IPS-NIHi7 (cell line): Measurements from ENCODE around the gene JTB.

ENCODE experiments used
- DNase-seq: peaks from one replicate; pipeline ENCODE4 v3.0.0; 2012; ENCODE audit warnings: mixed read lengths; ENCODE audit errors: extremely low spot score

Gene JTB

GRCh38 chr1:153978274-153978909, 918 bp upstream of the JTB start:
- DNase-seq, result no peak

- no peak for DNase-seq
Observed at GRCh38 chr1:153976819-153977249, 640 bp downstream of the JTB start.

GRCh38 chr1:153973525-153973924, 3.9 kb downstream of the JTB start:
- DNase-seq, result no peak

GRCh38 chr1:153973071-153973470, 4.4 kb downstream of the JTB start:
- no peak for DNase-seq

DNA sequence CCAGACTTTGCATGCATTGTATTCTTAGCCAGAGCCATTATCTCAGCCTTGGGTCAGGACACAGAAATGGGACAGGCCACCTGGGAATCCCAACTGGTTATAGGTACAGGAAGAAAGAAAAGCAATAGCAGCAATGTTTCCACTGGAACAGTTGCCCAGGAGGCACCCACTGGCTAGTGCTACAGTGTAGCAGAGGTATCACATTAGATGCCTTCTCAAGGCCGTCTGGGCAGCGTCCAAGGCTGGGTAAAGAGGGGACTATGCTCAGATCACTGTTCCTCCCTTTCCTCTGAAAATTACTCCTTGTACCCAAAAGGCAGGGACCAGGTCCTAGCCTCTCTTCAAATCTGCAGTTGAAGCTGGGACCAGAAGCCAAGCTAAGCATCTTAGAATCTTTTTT, 7.1 kb downstream of the JTB start:
- no peak for DNase-seq

- DNase-seq, result no peak
Observed at GRCh38 chr1:153968972-153969371, 8.5 kb downstream of the JTB start.

DNA sequence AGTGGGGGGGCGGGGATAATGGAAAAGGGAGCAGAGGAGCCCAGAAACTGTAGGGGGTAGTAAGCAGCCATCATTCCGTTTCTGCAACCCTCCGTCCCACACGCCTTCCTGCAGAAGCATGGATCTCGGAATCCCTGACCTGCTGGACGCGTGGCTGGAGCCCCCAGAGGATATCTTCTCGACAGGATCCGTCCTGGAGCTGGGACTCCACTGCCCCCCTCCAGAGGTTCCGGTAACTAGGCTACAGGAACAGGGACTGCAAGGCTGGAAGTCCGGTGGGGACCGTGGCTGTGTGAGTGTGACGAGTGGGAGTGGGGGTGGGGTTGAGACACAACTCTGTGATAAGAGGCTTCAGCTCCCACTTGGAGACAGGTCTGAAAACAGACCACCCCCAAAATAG, 9.1 kb downstream of the JTB start:
- no peak for DNase-seq

DNA sequence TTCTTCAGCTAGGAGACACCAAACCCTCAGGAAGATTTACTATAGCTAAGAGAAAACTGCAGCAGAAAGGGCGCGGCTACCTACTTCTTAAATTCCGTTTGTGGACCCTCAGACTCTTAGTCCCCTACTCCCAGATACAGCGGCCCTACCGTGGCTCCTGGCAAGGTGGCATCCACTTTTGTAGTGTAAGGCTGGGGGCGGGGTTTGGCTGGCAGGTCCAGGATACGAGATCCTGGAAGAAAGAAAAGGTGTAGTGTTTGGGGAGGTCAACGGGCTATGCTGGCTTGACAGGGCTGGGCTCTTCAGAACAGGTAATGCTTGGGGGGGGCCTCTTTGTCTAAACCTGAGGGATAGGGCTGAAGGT, 9.5 kb downstream of the JTB start:
- DNase-seq, result no peak

GRCh38 chr1:153967107-153967999, 10.1 kb downstream of the JTB start, which contains the start of gene CREB3L4:
TSS of gene CREB3L4 (plus strand) at chr1:153967902. CDS start at chr1:153968526, 624 bp downstream.
- peak; percentile 89 for DNase-seq

DNA sequence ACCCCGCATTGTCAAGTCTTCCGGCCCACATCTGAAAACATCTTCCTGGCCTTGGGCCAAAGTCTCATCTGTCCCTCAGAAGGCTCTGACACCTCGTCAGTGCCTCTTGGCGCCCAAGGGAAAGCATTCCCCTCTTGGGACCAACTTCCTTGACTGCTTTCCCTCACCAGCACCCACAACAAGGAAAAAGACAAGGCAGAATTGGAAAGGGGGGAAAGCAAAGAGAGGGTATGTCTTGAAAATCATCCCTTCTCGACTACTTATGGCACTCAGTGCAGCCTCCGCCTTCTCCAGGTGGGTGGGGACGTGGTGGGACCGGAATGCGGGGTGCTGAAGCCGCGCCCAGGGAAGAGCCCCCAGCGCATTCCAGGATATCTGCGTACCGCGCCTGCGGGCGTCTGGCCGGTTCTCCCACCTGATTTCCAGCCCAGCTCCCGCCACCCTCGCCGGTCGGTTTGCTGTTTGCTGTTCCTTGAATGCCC, 13.6 kb downstream of the JTB start:
- DNase-seq, result peak; percentile 56

DNA sequence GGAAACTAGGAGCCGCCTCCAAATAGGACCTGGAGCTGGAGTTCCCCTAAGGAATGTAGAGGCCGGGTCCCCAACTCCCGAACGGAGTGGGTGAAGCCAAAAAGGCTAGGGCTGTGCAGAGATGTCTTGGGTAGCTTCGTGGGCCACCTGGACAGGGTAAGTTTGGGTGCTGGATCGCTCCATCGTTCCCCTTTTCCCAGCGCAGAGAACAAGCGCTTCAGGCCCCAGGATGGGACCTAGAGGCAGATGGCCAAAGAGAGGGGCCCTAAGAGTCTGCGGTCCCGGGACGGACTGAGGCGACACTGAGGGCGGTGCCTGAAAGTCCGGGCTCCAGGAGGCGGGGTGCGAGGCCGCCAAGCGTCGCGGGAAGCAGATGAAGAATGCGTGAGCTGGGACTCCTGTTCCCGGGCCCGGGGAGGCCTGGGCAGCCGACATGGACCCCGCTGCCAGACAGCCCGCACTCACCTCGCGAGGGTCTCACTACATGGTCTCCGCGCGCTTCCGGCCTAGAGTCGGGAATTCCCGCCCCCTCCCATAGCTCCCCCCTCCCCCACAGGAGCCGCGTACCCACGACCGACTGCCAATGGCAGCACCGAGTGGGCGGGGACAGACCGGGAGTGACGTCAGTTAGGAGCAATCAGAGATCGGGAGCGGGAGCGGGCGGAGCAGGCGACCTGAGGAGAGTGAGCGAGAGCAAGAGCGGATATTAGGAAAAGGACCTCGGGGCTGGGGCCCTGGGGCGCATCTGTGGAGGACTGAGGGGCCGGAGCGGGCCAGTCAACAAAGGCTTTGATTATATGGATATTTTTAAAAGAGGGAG, 14.2 kb downstream of the JTB start, which contains the start of gene SLC39A1:
Gene SLC39A1 (minus strand): TSS at position 508 of the 820 bp plus-strand sequence. CDS start 822 bp downstream, outside the sequence.
- DNase-seq, result peak; percentile 90

DNA sequence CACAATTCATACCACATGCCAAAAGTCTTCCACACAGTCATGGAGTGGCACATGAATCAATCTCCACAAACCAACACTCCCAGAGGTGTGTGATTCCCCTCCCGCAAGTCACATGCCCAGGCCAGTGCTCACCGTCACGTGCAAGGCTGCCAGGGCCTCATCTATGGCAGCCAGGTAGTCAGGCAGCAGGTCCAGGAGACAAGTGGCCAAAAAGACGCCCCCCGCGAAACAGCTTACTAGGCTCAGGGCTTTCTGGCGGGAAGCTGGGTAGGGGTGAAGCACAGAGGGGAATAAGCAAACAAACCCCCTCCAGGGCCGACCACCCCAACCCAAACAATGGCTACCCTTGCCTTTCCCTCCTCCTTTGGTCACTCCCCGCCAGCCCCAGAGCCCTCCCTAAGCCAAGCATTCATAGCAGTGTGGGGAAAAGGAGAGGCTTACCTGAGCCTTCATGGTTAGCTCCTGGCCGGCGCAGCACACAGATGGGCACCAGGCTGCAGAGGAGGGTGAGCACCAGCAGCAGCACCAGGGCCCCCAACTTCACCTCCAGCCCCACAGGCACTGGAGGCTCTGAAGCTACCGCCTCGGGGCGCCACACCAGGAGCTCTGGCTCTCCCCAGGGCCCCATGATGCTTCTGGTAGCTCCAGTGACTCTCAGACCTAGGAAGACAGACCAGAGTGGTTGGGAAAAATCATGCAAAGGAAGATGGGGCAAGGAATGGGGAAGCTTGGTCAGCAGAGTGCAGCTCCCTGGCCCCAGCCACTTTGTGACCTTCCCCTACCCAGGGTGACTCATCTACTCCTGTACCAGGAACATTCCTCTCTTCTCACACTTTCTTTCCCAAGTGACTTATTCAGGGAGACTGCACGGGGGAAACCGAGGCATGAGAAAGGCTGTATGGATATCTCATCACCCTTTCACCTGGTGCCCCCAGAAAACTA, 15.1 kb downstream of the JTB start:
- no peak for DNase-seq

- DNase-seq, result no peak
Observed at GRCh38 chr1:153961421-153961820, 16.1 kb downstream of the JTB start.

DNA sequence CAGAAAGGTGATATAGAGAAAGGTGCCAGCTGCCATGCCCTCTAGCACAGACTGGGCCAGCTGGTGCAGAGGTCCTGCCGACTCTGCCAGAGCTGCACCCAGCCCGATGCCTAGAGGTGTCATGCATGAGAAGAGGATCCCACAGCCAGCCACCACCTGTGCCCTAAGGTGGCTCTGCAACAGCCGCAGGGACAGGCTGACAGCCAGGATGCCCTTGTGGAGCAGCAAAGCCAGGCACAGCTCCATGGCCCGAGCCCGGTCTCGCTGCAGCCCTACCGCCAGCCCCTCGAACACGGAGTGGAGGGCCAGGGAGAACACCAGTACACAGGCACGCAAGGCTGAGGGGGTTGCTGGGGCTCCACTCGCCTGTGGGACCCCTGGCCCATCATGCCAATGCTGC, 17.3 kb downstream of the JTB start:
- no peak for DNase-seq

GRCh38 chr1:153959454-153959853, 18.0 kb downstream of the JTB start:
- DNase-seq, result no peak

DNA sequence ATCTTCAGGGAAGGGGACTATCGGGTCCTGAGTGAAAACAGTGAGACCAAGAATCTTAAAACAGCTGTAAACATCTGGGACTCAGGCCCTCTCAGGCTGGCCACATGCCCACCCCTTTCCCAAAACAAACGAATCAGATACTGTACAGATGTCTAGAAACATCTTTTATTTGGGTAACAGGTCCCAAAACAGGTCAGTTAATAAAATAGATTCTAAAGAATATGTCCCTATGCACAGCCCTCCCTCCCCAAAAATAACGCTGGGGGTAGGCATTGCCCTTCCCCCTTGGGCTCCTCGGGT, 18.6 kb downstream of the JTB start:
- DNase-seq, result no peak

DNA sequence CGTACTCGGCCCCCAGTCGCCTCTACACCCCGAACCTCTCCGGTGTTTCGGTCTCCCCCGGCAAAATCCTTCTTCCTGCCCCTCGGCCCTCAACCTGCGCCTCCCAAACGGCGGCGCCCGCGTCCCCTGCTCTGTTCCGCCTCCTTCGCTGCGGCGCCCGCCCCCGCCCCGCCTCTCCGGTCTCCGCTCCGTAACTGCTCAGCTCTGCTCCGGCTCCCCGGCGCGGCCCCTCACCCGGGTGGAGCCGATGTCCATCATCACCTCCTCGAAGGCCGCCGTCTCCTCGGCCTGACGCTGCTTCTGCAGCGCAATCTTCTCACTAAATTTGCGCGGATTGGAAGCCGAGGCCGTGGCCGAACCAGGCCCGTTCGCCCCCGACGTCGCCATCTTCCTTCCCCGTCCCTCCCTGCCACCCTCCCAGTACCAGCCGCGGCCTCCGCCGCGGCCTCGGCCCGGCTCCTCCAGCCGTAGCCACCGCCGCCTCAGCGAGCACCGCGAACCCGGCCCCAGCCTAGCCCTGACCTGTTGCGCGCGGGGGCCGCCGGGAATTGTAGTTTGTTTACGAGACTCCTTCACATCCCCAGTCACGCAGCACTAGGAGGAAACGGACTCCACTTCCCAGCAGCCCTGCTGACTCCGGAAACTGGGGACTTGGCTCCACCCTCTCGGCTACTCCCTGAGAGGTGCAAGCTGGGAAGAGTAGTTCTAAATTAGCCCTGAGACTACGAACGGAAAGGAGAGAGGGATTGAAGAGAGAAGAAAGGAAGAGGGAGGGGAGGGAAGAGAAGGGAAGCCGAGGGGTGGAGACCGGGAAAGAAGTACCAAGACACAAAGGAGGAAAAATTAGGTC, 19.1 kb downstream of the JTB start, which contains the start of gene CRTC2:
Gene CRTC2 (minus strand): TSS at position 502 of the 850 bp plus-strand sequence. CDS start 115 bp downstream, at position 387.
- DNase-seq, result peak; percentile 96

- DNase-seq, result no peak
Observed at GRCh38 chr1:153957744-153958110, 19.7 kb downstream of the JTB start.

GRCh38 chr1:153956997-153957715, 20.3 kb downstream of the JTB start:
- no peak for DNase-seq
